A673 (cell line): ENCODE measurements around the gene SHC4. TPM values are rescaled to one million over a fixed set of nuclear protein-coding genes. Genes with fewer than 3 reads are reported as not detected.

Experiments
- BruUV-seq: library from RNA; stranded (reverse); fragments of 400-500 nt; replicated peaks from 2 replicates; lab custom pipeline; 2021; lab: Mats Ljungman, UMichigan
- CTCF ChIA-PET: fragments of 300-600 bp; sonication (Branson Sonifier 250); formaldehyde crosslinking; loops from one replicate; lab custom pipeline; 2022; ENCODE audit warnings: antibody characterized with exemption; lab: Charles Lee
- POLR2A ChIA-PET: fragments of 300-600 bp; sonication (Branson Sonifier 250); formaldehyde crosslinking; loops from one replicate; lab custom pipeline; 2022; ENCODE audit warnings: antibody characterized with exemption; ENCODE audit not compliant: low non-redundant PET; lab: Charles Lee
- DNase-seq: peaks from one replicate; pipeline ENCODE4 v3.0.0-alpha.2; 2015; ENCODE audit warnings: low spot score
- H3K27ac ChIP-seq: fragments of 200-600 bp; sonication (generic); 2 replicates; pipeline ENCODE4 v1.5.1; 2016; ENCODE audit warnings: mixed run types, low read depth, mild to moderate bottlenecking, mixed read lengths, antibody characterized with exemption, low read length; ENCODE audit not compliant: poor library complexity, severe bottlenecking
- H3K27me3 ChIP-seq: fragments of 200-600 bp; sonication (generic); replicated peaks from 2 replicates; pipeline ENCODE4 v1.6.1; 2017; ENCODE audit warnings: mixed run types, low read depth, mild to moderate bottlenecking, mixed read lengths, antibody characterized with exemption, low read length; ENCODE audit not compliant: insufficient read depth, poor library complexity
- H3K36me3 ChIP-seq: fragments of 200-600 bp; sonication (generic); 2 replicates; pipeline ENCODE4 v1.6.1; 2016; ENCODE audit warnings: mixed run types, mild to moderate bottlenecking, mixed read lengths, antibody characterized with exemption, low read length; ENCODE audit not compliant: insufficient read depth, poor library complexity, severe bottlenecking
- H3K4me1 ChIP-seq: fragments of 200-600 bp; sonication (generic); 2 replicates; pipeline ENCODE4 v1.6.1; 2017; ENCODE audit warnings: mixed run types, mild to moderate bottlenecking, mixed read lengths, antibody characterized with exemption, low read length; ENCODE audit not compliant: insufficient read depth, poor library complexity, severe bottlenecking
- H3K4me3 ChIP-seq: fragments of 200-600 bp; sonication (generic); 2 replicates; pipeline ENCODE4 v1.5.1; 2016; ENCODE audit warnings: low read depth, mixed run types, mild to moderate bottlenecking, mixed read lengths, low read length; ENCODE audit not compliant: poor library complexity, severe bottlenecking
- H3K9me3 ChIP-seq: fragments of 200-600 bp; sonication (generic); 2 replicates; pipeline ENCODE4 v1.6.1; 2016; ENCODE audit warnings: mixed run types, low read depth, mild to moderate bottlenecking, mixed read lengths, antibody characterized with exemption, low read length; ENCODE audit not compliant: poor library complexity, severe bottlenecking
- CTCF ChIP-seq: fragments of 300-800, 200-600 bp; sonication (generic); conservative IDR thresholded peaks from 2 replicates; pipeline ENCODE4 v1.5.1; 2017; ENCODE audit warnings: low read depth, mild to moderate bottlenecking, antibody characterized with exemption, low read length, moderate library complexity, mixed read lengths
- EZH2 ChIP-seq: fragments of 200-600 bp; sonication (generic); IDR thresholded peaks from 2 replicates; pipeline ENCODE4 v1.6.1; 2017; ENCODE audit warnings: borderline replicate concordance, low read depth, mild to moderate bottlenecking, mixed read lengths, antibody characterized with exemption, low read length; ENCODE audit not compliant: poor library complexity, severe bottlenecking
- intact Hi-C: fragments of 100-400 bp; cut with micrococcal nuclease; formaldehyde crosslinking; loops from one replicate; pipeline ENCODE4 v1.10.0; 2022; ENCODE audit not compliant: unreplicated experiment
- total RNA-seq: library from RNA; stranded (reverse); gene quantifications from 2 replicates; pipeline ENCODE4 v1.2.3, GENCODE V29; 2021

SHC4 gene
- total RNA-seq, 1 experiment from 2014 or later, result 0.73 TPM

GRCh38 chr15:48887144-48887543, 76.6 kb downstream of the SHC4 start:
- Histone ChIP-seq H3K4me3 (no peak overlapping the region), H3K9me3 (no peaks in the 10 kb centered on the region), H3K27me3 (no peaks in the 10 kb centered on the region), H3K36me3 (no peaks in the 10 kb centered on the region), H3K27ac (no peak overlapping the region), H3K4me1 (peaks cover 4% of the 10 kb centered on the region)
- intact Hi-C loops, result no loop called here
- TF ChIP-seq EZH2, result no peak
- no peak for TF ChIP-seq CTCF
- ChIA-PET CTCF (no interaction called here), POLR2A (no interaction called here)
- DNase-seq, result no peak
- BruUV-seq, result no TSS peak

- peaks cover 13% of the 10 kb centered on the region for H3K4me1 ChIP-seq
- DNase-seq, result no peak
- intact Hi-C loops, result no loop called here
- no peak overlapping the region for H3K4me3 ChIP-seq
- no peak overlapping the region for H3K27ac ChIP-seq
- TF ChIP-seq CTCF (no peak), EZH2 (no peak)
- no TSS peak for BruUV-seq
- H3K9me3 ChIP-seq, result no peaks in the 10 kb centered on the region
- peaks cover 5% of the 10 kb centered on the region for H3K36me3 ChIP-seq
- POLR2A ChIA-PET, result no interaction called here
- CTCF ChIA-PET, result no interaction called here
- no peaks in the 10 kb centered on the region for H3K27me3 ChIP-seq
These were observed 80.0 kb downstream of the SHC4 start for GRCh38 chr15:48883699-48884098.

- no peaks in the 10 kb centered on the region for H3K9me3 ChIP-seq
- intact Hi-C loops, result no loop called here
- no peak for TF ChIP-seq EZH2
- TF ChIP-seq CTCF, result no peak
- no peak for DNase-seq
- H3K36me3 ChIP-seq, result peaks cover 5% of the 10 kb centered on the region
- H3K27ac ChIP-seq, result no peak overlapping the region
- ChIA-PET CTCF (interaction anchor here (0.6 kb wide), 1 partner anchor 95 kb away, joined by 3 read pairs; no protein-coding TSS in a partner anchor), POLR2A (no interaction called here)
- H3K4me1 ChIP-seq, result peaks cover 9% of the 10 kb centered on the region
- BruUV-seq, result no TSS peak
- no peaks in the 10 kb centered on the region for H3K27me3 ChIP-seq
- H3K4me3 ChIP-seq, result peak overlapping the region; percentile 69
These were observed 83.6 kb downstream of the SHC4 start for GRCh38 chr15:48880070-48880634.
